HepG2 (cell line): ENCODE measurements around the gene GSTT2B. TPM values are rescaled to one million over a fixed set of nuclear protein-coding genes. Genes with fewer than 3 reads are reported as not detected.
"Not testable (repeated sequence)": the region's sequence is repeated elsewhere in the genome, so short reads cannot be mapped to it uniquely, and the experiment has no call there.

Source experiments
- ATAC-seq: fragments of 200-7000 bp; cut with Tn5 transposase; 3 replicates; pipeline ENCODE4 v1.9.1; 2020; ENCODE audit warnings: mild to moderate bottlenecking, moderate library complexity
- BruUV-seq: library from RNA; stranded (reverse); fragments of 400-500 nt; replicated peaks from 2 replicates; lab custom pipeline; 2021; lab: Mats Ljungman, UMichigan
- CTCF ChIA-PET: fragments of 300-600 bp; formaldehyde crosslinking; extraction: SDS; loops from one replicate; lab custom pipeline; 2021; ENCODE audit warnings: low total read pairs, inconsistent platforms, low intra/inter-chr PET ratio; lab: Yijun Ruan, JAX
- POLR2A ChIA-PET: fragments of 350-600 bp; sonication (Branson Sonifier 250); formaldehyde crosslinking; loops from one replicate; lab custom pipeline; 2020; ENCODE audit warnings: antibody characterized with exemption, inconsistent platforms; lab: Yijun Ruan, JAX
- DNase-seq: peaks from one replicate; pipeline ENCODE4 v3.0.0-alpha.2; 2015; ENCODE audit warnings: low spot score
- FAIRE-seq: peaks from 3 replicates; lab custom pipeline; 2011; peaks lifted over from hg19 to GRCh38; lab: Jason Lieb, UNC
- H2AFZ ChIP-seq: one replicate; pipeline ENCODE4 v1.6.1; 2011; ENCODE audit warnings: low read length, inconsistent platforms
- H3K27ac ChIP-seq: fragments of 300-600 bp; 3 replicates; pipeline ENCODE4 v1.8.0; 2011; ENCODE audit warnings: mixed run types, mild to moderate bottlenecking, mixed read lengths, low read length, inconsistent platforms; ENCODE audit not compliant: insufficient read depth; ENCODE audit errors: extremely low read length
- H3K27me3 ChIP-seq, 2 experiments: fragments of 200-600 bp in 1 of 2; 2 replicates in 1 of 2; 3 replicates in 1 of 2; pipeline versions ENCODE4 v1.6.0 to v1.8.0; 2011; ENCODE audit warnings: low read length in 2 of 2, mild to moderate bottlenecking in 2 of 2, moderate library complexity in 2 of 2, inconsistent platforms in 1 of 2; ENCODE audit not compliant: insufficient read depth in 2 of 2, control insufficient read depth in 1 of 2
- H3K36me3 ChIP-seq, 2 experiments: fragments of 200-600 bp in 1 of 2; replicated peaks in 1 of 2; 2 replicates in 1 of 2; 3 replicates in 1 of 2; pipeline versions ENCODE4 v1.5.1 to v1.8.0; 2011; ENCODE audit warnings: low read length in 2 of 2, inconsistent platforms in 1 of 2; ENCODE audit not compliant: insufficient read depth in 2 of 2, control insufficient read depth in 1 of 2
- H3K4me1 ChIP-seq: 2 replicates; pipeline ENCODE4 v1.5.1; 2012; ENCODE audit warnings: low read length, inconsistent platforms; ENCODE audit not compliant: insufficient read depth
- H3K4me2 ChIP-seq: 2 replicates; pipeline ENCODE4 v1.6.0; 2011; ENCODE audit warnings: low read depth, low read length, inconsistent platforms
- H3K4me3 ChIP-seq, 3 experiments: fragments of 200-600 bp in 1 of 3; sonication (generic), shearing (Covaris generic) in 1 of 3; replicated peaks in 1 of 3; 2 replicates each; pipeline ENCODE4 v1.5.1; 2011 to 2016; ENCODE audit warnings: low read length in 3 of 3, inconsistent platforms in 2 of 3, low read depth in 2 of 3, mild to moderate bottlenecking in 2 of 3, control low read depth in 1 of 3, mixed read lengths in 1 of 3; ENCODE audit not compliant: insufficient read depth in 1 of 3
- H3K79me2 ChIP-seq: one replicate; pipeline ENCODE4 v1.6.1; 2011; ENCODE audit warnings: low read length, inconsistent platforms; ENCODE audit not compliant: insufficient read depth
- H3K9ac ChIP-seq: 2 replicates; pipeline ENCODE4 v1.6.0; 2011; ENCODE audit warnings: mild to moderate bottlenecking, low read depth, low read length, inconsistent platforms; ENCODE audit not compliant: insufficient read depth
- H3K9me3 ChIP-seq: 2 replicates; pipeline ENCODE4 v1.5.1; 2012; ENCODE audit warnings: mild to moderate bottlenecking, low read length
- H4K20me1 ChIP-seq: 2 replicates; pipeline ENCODE4 v1.6.0; 2011; ENCODE audit warnings: inconsistent platforms, mild to moderate bottlenecking, low read length, moderate library complexity; ENCODE audit not compliant: insufficient read depth
- WGBS: methylation state at CpG from one replicate; pipeline ENCODE4 v1.1.6; 2017; ENCODE audit warnings: low lambda C conversion rate; 5-methylcytosine and 5-hydroxymethylcytosine counted together
- in situ Hi-C: cut with HindIII; loops from 2 replicates; pipeline ENCODE4 v1.10.0; 2017; ENCODE audit warnings: low pct_unique_long_range_greater_than_20kb; ENCODE audit not compliant: extremely low pct_ligation_motif_present
- intact Hi-C: fragments of 100-400 bp; cut with micrococcal nuclease; formaldehyde crosslinking; loops from one replicate; pipeline ENCODE4 v1.10.0; 2022; ENCODE audit not compliant: unreplicated experiment
- polyA plus RNA-seq, 8 experiments: library from polyadenylated mRNA; depleted of rRNA in 3 of 8; stranded (reverse) in 7 of 8; unstranded in 1 of 8; fragments of >200 nt; fragmentation: Illumina TruSeq in 4 of 8; extraction: Trizol in 4 of 8; gene quantifications; 2 replicates each; pipeline versions ENCODE4 v1.2.1 to v1.2.3, GENCODE V29; 2011 to 2016; ENCODE audit warnings: low read depth in 4 of 8, missing spikeins in 1 of 8, mixed read lengths in 1 of 8; ENCODE audit not compliant: insufficient read depth in 1 of 8
- total RNA-seq, 5 experiments: library from RNA; depleted of rRNA; stranded (reverse); fragments of >200 nt; fragmentation: Illumina TruSeq; extraction: Trizol; gene quantifications; 2 replicates each; pipeline ENCODE4 v1.2.3, GENCODE V29; 2016; ENCODE audit warnings: low read depth in 1 of 5

GSTT2B gene
- total and polyA plus RNA-seq, 2 of the 13 experiments (the other 11 are each of a cell fraction or from before 2014, with no cell fraction given), result 1.5 to 3.9 TPM

DNA sequence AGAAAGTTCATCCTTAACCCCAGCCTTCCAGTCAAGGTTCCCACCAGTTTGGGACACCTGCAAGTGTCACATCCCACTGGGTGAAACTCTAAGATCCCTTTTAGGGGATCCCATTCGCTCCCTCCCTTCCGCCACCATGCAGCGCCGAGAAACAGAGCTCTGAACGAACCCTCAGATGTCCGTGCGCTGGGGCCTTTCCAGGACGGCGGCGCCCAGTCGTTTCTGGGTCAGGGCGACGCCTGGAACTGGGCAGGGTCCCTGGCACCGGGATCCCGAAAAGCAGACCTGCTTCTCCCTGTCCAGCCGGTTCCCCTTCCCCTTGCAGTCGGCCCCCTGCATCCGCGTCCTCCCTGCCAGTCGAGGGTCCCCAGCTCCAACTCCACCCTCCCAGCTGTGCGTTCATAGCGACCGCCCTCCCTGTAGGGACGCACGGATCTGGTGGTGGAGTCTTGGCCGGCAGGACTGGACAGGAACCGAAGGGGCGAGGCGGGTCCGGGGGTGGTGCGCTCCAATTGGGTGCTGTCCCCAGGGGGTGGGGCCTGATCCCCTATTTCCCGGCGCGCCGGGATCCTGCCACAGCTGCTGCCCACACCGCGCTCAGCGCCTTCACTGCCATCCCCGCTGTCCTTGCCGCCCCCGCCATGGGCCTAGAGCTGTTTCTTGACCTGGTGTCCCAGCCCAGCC is 18.7 kb upstream of the GSTT2B start, which contains the start of gene GSTT2:
Gene GSTT2, plus strand, starts transcription at position 578 of the 684 bp plus-strand sequence.
- H3K27me3 ChIP-seq, DNase-seq, FAIRE-seq, H3K4me1 ChIP-seq, POLR2A ChIA-PET, in situ Hi-C loops, H3K79me2 ChIP-seq, BruUV-seq, H3K4me2 ChIP-seq, H3K9ac ChIP-seq, H3K36me3 ChIP-seq, H4K20me1 ChIP-seq, H3K27ac ChIP-seq, CTCF ChIA-PET, H3K9me3 ChIP-seq, H3K4me3 ChIP-seq, intact Hi-C loops, H2AFZ ChIP-seq: not testable (repeated sequence)
- ATAC-seq, result peak; percentile 93
- no CpG with 5 or more reads among the region's 41 CpGs for WGBS

DNA sequence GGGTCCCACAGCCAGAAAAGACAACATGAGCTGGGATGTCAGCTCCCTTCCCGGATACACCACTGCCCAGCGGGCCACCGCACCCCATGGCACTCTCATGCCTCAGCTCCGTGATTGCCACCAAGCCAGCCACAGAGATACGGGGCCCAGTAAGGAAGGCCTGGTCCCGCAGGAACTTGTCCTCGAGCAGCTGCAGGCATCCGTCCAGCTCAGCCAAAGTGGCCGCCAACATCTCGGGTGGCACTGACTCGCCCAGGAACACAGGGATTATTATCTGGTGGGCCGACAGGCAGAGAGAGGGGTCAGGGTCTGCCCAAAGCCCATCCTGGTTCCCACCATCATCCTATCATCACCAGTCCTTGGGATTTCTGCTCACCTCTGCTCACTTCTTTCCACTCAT is 16.3 kb upstream of the GSTT2B start:
- H3K4me2 ChIP-seq, CTCF ChIA-PET, H3K79me2 ChIP-seq, H2AFZ ChIP-seq, POLR2A ChIA-PET, H3K4me3 ChIP-seq, H3K9ac ChIP-seq, H3K4me1 ChIP-seq, in situ Hi-C loops, DNase-seq, FAIRE-seq, H3K36me3 ChIP-seq, H3K9me3 ChIP-seq, H3K27ac ChIP-seq, H3K27me3 ChIP-seq, ATAC-seq, H4K20me1 ChIP-seq, intact Hi-C loops, BruUV-seq: not testable (repeated sequence)
- WGBS, result no CpG with 5 or more reads among the region's 12 CpGs
